ENCODE data around the gene TRIML1. TPM values are rescaled to one million over a fixed set of nuclear protein-coding genes. Genes with fewer than 3 reads are reported as not detected.

TRIML1 gene, protein sequence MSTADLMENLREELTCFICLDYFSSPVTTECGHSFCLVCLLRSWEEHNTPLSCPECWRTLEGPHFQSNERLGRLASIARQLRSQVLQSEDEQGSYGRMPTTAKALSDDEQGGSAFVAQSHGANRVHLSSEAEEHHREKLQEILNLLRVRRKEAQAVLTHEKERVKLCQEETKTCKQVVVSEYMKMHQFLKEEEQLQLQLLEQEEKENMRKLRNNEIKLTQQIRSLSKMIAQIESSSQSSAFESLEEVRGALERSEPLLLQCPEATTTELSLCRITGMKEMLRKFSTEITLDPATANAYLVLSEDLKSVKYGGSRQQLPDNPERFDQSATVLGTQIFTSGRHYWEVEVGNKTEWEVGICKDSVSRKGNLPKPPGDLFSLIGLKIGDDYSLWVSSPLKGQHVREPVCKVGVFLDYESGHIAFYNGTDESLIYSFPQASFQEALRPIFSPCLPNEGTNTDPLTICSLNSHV
- total RNA-seq (2014; rRNA removed; shearing (Covaris generic)), result not detected in 2 replicates

DNA sequence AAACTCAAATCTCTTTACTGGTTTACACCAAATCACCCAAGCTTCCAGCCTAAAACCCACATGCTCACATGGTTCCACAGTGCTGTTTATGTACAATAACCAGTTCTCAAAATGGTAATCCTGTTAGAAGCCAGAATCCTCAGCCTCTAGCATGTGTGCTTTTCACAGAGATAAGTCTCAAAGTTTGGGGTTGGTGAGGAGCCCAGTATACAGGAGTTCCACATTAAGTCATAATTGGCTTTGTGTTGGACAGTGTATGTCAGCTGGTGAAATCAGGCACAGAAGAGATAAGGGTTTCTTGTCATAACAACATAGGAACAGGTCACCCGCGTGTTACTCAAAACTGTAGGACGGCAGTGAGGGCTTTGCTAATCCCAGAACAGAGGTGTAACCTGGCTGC, at the start of gene TRIML1:
Gene TRIML1, plus strand, starts transcription at position 301 of the 400 bp plus-strand sequence. CDS start 118 bp downstream, outside the sequence.
- DNase-seq (ENCODE audit: low read depth in 1 of 2, low spot score in 2 of 2), result no peak

DNA sequence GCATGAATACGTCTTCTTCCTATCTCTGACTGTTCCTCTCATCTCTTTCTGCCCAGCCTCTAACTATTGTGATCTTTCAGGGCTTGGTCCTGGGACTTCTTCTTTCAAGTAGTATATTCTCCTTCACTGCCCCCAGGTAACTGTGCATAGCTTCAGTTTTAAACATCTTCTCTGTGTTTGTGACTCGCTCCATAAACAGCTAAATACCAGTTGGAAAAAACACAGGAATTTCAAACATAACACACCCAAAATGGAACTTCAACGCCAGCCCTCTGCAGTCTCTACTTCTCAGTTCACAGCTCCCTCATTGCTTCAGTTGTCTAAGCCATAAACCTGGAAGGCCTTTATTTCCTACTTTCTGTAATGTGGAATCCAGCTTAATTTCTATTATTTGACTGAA, 46.4 kb upstream of the TRIML1 start:
- no peak for DNase-seq (ENCODE audit: low read depth in 1 of 2, low spot score in 2 of 2)

More for the DNA sequence above, at the start of gene TRIML1:
- Histone ChIP-seq H3K4me1 (replicated peaks) (no peaks in the 10 kb centered on the region), H3K27me3 (replicated peaks) (no peaks in the 10 kb centered on the region), H3K27ac (no peak within 1 kb of the TSS), H3K9me3 (replicated peaks) (peaks cover 2% of the 10 kb centered on the region; the same call in 1 of the 2 replicates), H3K36me3 (no peaks in the 10 kb centered on the region), H3K4me3 (no peak within 1 kb of the TSS)

DNA sequence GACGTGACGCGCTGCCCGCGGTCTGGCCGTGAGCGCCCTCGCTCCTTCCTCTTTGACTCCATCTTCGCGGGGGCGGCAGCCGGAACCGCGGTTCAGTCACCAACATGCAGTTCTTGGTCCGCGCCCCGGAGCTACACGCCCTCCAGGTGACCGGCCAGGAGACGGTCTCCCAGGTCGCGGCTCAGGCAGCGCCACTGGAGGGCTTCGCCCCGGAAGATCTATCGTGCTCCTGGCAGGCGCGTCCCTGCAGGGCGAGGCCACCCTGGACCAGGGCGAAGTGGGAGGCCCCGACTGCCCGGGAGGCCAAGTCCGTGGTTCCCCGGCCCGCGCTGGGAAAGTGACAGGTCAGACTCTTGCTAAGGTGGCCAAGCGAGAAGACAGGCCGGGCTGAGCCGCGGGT, 32.8 kb upstream of the TRIML1 start:
- Histone ChIP-seq H3K9me3 (replicated peaks) (0 out of 2 replicates have a peak, but pooled peaks cover 3% of the 10 kb centered on the region), H3K4me1 (replicated peaks) (no peaks in the 10 kb centered on the region), H3K4me3 (no peak overlapping the region), H3K36me3 (no peaks in the 10 kb centered on the region), H3K27me3 (replicated peaks) (no peaks in the 10 kb centered on the region), H3K27ac (no peak overlapping the region)
- DNase-seq (ENCODE audit: low read depth in 1 of 2, low spot score in 2 of 2), result no peak

More for the DNA sequence above, 46.4 kb upstream of the TRIML1 start:
- Histone ChIP-seq H3K4me3 (no peak overlapping the region), H3K27me3 (replicated peaks) (no peaks in the 10 kb centered on the region), H3K4me1 (replicated peaks) (no peaks in the 10 kb centered on the region), H3K36me3 (no peaks in the 10 kb centered on the region), H3K27ac (no peak overlapping the region), H3K9me3 (replicated peaks) (peaks cover 3% of the 10 kb centered on the region; the same call in 1 of the 2 replicates)

DNA sequence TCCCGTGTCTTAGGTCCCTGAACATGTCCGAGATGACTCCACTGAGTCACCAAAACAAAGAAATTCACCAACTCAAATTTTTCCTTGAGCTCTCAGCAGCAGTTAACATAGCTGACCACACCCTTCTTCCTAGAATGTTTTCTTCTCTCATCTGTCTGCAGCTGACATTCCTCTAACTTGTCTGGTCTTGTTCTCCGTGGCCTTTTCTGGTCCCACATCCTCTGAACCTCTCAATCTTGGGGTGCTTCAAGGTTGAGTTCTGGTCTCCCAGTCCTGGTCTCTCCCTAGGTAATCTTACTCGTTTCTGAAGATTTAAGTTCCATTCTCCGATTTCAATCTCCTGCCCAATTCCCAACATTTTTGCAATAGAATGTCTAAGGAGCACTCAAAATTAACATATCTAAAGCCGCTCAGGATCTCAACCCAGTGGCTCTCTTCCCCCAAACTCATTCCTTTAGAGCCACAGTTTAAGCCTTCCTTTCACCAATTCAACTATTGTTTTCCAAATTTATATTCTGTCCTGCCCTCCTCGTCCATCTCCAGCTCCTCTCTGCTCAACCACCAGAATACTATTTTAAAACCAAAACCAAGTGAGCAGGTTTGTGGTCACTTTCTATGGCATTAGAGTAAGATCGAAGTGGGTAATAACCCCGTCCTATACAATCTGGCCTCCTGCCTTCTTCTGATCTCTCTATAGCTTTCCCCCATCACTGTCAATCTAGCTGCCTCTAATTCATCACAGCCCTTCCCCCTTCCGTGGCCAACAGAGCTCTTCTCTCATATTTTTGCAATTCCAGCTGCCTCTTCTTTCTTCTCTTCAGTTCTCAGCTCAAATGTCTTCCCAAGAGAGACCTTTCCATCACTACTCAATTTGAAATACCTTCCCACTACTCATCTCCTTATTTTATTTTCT, 31.1 kb upstream of the TRIML1 start:
- peaks cover 8% of the 10 kb centered on the region; the same call in 1 of the 2 replicates for H3K9me3 ChIP-seq (replicated peaks)
- H3K27me3 ChIP-seq (replicated peaks), result no peaks in the 10 kb centered on the region
- DNase-seq (ENCODE audit: low read depth in 1 of 2, low spot score in 2 of 2), result no peak
- no peaks in the 10 kb centered on the region for H3K4me1 ChIP-seq (replicated peaks)
- H3K27ac ChIP-seq, result no peak overlapping the region
- no peak overlapping the region for H3K4me3 ChIP-seq
- H3K36me3 ChIP-seq, result no peaks in the 10 kb centered on the region

DNA sequence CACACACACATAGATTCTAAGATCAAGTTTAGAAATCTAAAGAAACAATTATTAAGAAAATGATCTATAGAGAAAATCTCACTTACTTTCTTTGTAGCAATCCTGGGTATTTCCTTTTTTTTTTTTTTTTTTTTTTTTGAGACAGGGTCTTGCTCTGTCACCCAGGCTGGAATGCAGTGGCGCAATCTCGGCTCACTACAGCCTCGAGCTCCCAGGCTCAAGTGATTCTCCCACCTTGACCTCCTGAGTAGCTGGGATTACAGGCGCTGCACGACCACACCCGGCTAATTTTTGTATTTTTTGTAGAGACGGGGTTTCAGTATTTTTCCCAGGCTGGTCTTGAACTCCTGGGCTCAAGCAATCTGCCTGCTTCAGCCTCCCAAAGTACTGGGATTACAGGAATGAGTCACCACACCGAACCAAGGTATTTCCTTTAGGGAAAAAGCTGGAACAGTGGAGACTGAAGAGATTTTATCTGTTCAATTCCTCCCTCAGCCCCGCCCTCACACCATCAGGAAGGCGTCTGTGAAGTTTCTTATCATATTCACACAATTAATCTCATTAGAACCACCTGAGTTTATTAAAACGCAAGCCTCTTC, 30.0 kb upstream of the TRIML1 start, which contains the start of gene TRIML2:
Gene TRIML2, minus strand, starts transcription at position 447 of the 599 bp plus-strand sequence. CDS start 4,235 bp downstream, outside the sequence.
- Histone ChIP-seq H3K4me1 (replicated peaks) (no peaks in the 10 kb centered on the region), H3K9me3 (replicated peaks) (peaks cover 8% of the 10 kb centered on the region; the same call in 1 of the 2 replicates), H3K27ac (no peak within 1 kb of the TSS), H3K27me3 (replicated peaks) (no peaks in the 10 kb centered on the region), H3K4me3 (no peak within 1 kb of the TSS), H3K36me3 (no peaks in the 10 kb centered on the region)
- DNase-seq (ENCODE audit: low read depth in 1 of 2, low spot score in 2 of 2), result no peak

DNA sequence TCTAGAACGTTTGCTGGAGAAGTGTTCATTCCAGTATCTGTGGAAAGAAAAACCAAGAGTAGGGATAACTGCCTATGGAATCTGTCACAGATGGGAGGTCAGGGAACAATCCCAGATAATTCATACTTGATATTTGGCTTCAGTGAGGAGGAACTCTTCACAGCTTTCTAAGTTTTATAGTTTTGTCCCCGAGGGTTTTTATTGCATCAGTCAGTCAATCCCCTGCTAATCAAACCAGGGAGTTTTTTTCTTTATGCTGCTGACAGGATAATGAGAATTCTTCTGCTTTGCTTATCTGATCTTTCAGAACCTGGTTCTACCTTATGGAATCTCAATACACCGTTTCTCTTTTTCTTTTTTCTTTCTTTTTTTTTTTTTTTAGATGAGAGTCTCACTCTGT, 29.2 kb upstream of the TRIML1 start:
- no peak for DNase-seq (ENCODE audit: low read depth in 1 of 2, low spot score in 2 of 2)
- no peak overlapping the region for H3K4me3 ChIP-seq
- no peaks in the 10 kb centered on the region for H3K4me1 ChIP-seq (replicated peaks)
- H3K27ac ChIP-seq, result no peak overlapping the region
- H3K9me3 ChIP-seq (replicated peaks), result peaks cover 5% of the 10 kb centered on the region; the same call in 1 of the 2 replicates
- H3K27me3 ChIP-seq (replicated peaks), result no peaks in the 10 kb centered on the region
- H3K36me3 ChIP-seq, result no peaks in the 10 kb centered on the region

DNA sequence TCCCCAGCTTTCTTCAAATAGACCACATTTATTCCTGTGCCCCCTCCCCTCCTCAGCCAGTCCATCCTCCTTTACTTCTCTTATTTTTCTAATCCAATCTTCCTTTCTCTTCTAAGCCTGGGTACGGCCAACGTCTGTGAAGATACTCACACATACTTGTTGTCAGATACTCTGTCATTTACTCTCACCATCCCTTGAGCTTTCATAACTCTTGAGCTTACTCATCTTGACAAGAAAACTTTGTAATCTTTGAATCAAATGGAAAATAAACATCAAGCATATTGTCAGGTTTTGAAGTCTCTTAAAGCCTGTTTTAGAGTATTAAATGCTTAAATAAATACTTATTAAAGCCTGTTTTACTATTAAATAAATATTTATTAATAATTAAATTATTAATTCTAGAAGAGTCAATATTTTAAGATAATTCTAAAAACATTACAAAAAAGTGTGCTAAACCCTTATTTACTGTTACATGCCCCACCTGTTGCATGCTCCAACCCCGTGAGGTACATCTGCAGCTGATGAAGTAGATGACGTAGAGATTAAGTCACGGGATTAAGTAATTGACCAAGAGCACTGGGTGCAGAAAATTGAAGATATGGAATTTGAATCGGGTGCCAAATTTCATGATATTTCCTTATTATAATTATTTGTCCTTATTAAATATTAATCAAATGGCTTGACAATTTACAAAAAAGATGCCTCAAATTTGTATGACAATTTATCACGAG, 28.3 kb upstream of the TRIML1 start:
- no peaks in the 10 kb centered on the region for H3K4me1 ChIP-seq (replicated peaks)
- no peak overlapping the region for H3K27ac ChIP-seq
- no peaks in the 10 kb centered on the region for H3K27me3 ChIP-seq (replicated peaks)
- peaks cover 5% of the 10 kb centered on the region; the same call in 1 of the 2 replicates for H3K9me3 ChIP-seq (replicated peaks)
- no peaks in the 10 kb centered on the region for H3K36me3 ChIP-seq
- no peak overlapping the region for H3K4me3 ChIP-seq
- no peak for DNase-seq (ENCODE audit: low read depth in 1 of 2, low spot score in 2 of 2)

DNA sequence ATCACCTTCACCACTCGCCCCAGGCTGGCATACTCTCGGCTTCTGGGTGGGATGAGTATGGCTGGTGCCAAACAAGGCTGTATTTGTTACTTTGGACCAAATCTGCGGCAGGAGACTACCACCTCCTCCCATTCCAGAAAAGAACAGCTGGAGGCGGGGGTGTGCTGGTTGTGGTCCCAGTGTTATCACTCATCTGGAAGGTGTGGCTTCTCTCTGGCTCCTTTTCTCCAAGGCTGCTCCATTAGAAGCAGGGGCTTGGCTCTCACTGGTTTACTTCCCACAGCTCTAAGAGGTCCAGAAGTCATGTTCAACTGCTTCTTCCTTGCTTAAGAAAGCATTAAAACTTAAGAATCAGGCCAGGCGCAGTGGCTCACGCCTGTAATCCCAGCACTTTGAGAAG, 27.3 kb upstream of the TRIML1 start:
- no peak overlapping the region for H3K27ac ChIP-seq

DNA sequence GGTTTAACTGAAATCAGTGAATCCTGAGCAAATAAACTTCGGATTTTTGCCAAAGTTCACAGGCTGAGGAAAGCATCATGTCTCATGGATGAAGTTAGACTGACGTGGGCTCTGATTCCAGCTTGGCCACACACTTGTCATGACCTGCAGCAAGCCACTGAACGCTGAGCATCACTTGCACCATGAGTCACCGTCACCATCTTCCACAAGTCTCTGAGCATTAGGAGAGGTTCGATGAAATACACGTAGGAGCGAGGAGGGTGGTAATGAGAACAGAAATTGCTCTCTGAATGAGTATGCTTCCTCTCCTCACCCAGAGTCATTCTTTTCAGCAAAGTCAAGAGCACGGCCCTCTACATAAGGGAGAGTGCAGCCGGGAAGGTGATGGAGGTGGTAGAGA, 26.1 kb upstream of the TRIML1 start:
- Histone ChIP-seq H3K36me3 (no peaks in the 10 kb centered on the region), H3K4me1 (replicated peaks) (no peaks in the 10 kb centered on the region), H3K4me3 (no peak overlapping the region), H3K27me3 (replicated peaks) (no peaks in the 10 kb centered on the region), H3K27ac (no peak overlapping the region), H3K9me3 (replicated peaks) (peaks cover 5% of the 10 kb centered on the region; the same call in 1 of the 2 replicates)
- DNase-seq (ENCODE audit: low read depth in 1 of 2, low spot score in 2 of 2), result no peak

More for the DNA sequence above, 27.3 kb upstream of the TRIML1 start:
- Histone ChIP-seq H3K4me1 (replicated peaks) (no peaks in the 10 kb centered on the region), H3K9me3 (replicated peaks) (peaks cover 5% of the 10 kb centered on the region; the same call in 1 of the 2 replicates), H3K4me3 (no peak overlapping the region), H3K27me3 (replicated peaks) (no peaks in the 10 kb centered on the region), H3K36me3 (no peaks in the 10 kb centered on the region)
- no peak for DNase-seq (ENCODE audit: low read depth in 1 of 2, low spot score in 2 of 2)

DNA sequence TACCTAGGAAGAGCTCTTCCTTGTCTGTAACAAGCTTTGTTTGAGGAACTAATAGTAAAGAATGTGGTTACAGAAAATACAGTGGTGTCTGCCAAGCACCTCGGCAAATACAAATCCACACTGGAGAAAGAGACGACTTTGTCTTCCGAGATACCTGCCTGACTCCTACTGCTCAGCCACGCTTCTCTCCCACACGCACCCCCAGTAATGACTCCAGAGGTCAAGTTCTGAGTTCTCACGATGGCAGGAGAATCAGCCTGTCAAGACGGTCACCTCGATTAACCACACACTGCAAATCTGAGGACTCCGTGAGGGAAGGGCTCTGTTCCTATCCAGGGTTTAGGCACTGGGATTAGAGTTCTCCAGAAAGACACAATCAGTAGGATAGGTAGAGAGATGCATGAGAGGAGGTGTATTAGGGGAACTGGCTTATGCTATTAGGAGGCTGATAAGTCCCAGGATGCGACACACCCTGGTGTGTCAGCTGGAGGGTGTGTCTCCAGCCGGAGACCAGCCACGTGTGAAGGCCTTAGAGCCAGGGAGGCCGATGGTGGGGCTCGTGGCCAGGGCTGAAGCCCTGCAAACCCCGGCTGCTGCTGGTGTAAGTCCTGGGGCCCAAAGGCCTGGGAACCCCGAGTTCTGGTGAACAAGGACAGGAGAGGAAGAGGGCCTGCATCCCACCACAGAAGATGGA, 21.5 kb upstream of the TRIML1 start:
- H3K27ac ChIP-seq, result no peak overlapping the region
- H3K9me3 ChIP-seq (replicated peaks), result no peaks in the 10 kb centered on the region; the same call in 1 of the 2 replicates
- H3K36me3 ChIP-seq, result no peaks in the 10 kb centered on the region
- no peak overlapping the region for H3K4me3 ChIP-seq
- H3K4me1 ChIP-seq (replicated peaks), result no peaks in the 10 kb centered on the region
- no peak for DNase-seq (ENCODE audit: low read depth in 1 of 2, low spot score in 2 of 2)
- no peaks in the 10 kb centered on the region for H3K27me3 ChIP-seq (replicated peaks)

DNA sequence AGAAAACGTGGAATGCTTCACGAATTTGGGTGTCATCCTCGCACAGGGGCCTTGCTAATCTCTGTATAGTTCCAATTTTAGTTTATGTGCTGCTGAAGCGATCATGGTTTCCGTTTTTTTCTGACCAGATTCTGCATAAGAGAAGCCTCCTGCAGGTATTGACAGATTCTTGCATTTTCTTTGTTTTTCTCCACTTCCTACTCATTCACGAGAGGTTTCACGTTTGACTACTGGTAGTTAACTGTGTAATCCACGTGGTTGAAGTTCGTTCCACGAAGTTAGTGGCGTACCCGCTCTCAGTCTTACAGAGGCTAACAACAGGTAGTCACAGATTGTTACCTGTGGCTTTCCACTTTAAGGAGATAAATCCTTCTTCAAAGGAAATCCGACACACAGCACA, 17.7 kb upstream of the TRIML1 start:
- Histone ChIP-seq H3K27ac (no peak overlapping the region), H3K27me3 (replicated peaks) (no peaks in the 10 kb centered on the region), H3K36me3 (no peaks in the 10 kb centered on the region), H3K9me3 (replicated peaks) (no peaks in the 10 kb centered on the region), H3K4me3 (no peak overlapping the region), H3K4me1 (replicated peaks) (no peaks in the 10 kb centered on the region)
- no peak for DNase-seq (ENCODE audit: low read depth in 1 of 2, low spot score in 2 of 2)

DNA sequence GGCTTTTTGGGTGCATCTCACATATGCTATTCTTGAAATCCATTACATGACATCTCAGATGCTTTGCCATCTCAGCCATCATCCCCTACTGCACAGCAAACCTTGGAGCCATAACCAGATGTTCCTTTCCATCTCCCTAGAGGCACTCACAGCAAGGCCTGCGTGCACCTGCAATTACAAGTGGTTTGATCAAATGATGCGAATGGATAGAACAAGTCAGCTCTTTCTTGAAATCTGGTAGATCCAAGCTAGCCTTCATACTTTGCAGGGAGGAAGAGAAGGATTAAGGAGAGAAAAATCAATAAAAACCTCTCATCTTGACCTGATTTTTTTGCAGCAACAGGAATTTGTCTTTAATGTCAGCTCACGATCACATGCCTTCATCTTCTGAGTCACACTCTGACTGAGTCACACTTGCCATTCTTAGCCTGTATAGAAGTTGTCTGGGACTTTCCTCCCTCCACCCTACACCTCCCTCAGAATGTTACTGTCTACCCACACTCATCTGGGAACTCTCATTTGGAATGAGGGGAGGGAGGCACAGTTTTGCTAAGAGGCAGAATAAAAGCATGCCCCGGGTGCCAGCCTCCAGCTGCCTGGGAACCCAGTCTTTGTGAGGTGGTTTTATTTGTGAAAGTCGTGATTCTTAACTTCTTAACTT, 11.9 kb upstream of the TRIML1 start:
- peak in 1 of 2 experiments; percentile 4 for DNase-seq (ENCODE audit: low read depth in 1 of 2, low spot score in 2 of 2)
- no peak overlapping the region for H3K4me3 ChIP-seq
- no peaks in the 10 kb centered on the region for H3K27me3 ChIP-seq (replicated peaks)
- H3K36me3 ChIP-seq, result no peaks in the 10 kb centered on the region
- H3K4me1 ChIP-seq (replicated peaks), result no peaks in the 10 kb centered on the region
- 0 out of 2 replicates have a peak, but pooled peaks cover 3% of the 10 kb centered on the region for H3K9me3 ChIP-seq (replicated peaks)
- no peak overlapping the region for H3K27ac ChIP-seq
